Kidney (tissue), 14 donors: ENCODE measurements around the gene SKI. TPM values are rescaled to one million over a fixed set of nuclear protein-coding genes. Genes with fewer than 3 reads are reported as not detected.

ENCODE experiments used
- DNase-seq, 5 donors: peaks; one replicate each; pipeline ENCODE4 v3.0.0-alpha.2; 2013 to 2020
- FAIRE-seq: peaks from 2 replicates; lab custom pipeline; 2012; peaks lifted over from hg19 to GRCh38; lab: Jason Lieb, UNC
- H3K27ac ChIP-seq, 2 donors: one replicate each; pipeline ENCODE4 v1.7.0; 2013; ENCODE audit warnings: low read depth in 2 of 2, low read length in 2 of 2, inconsistent platforms in 1 of 2
- H3K27me3 ChIP-seq: one replicate; pipeline ENCODE4 v1.7.1; 2013; ENCODE audit warnings: low read length, inconsistent platforms; ENCODE audit not compliant: control insufficient read depth, insufficient read depth
- H3K36me3 ChIP-seq, 3 donors: one replicate each; pipeline versions ENCODE4 v1.7.0 to v1.7.1; 2013; ENCODE audit warnings: low read length in 3 of 3, control low read depth in 1 of 3, inconsistent platforms in 1 of 3; ENCODE audit not compliant: insufficient read depth in 3 of 3, control insufficient read depth in 2 of 3
- H3K4me1 ChIP-seq, 3 donors: one replicate each; pipeline versions ENCODE4 v1.7.0 to v1.7.1; 2013; ENCODE audit warnings: low read length in 3 of 3, inconsistent platforms in 1 of 3, low read depth in 1 of 3; ENCODE audit not compliant: control insufficient read depth in 2 of 3, insufficient read depth in 2 of 3
- H3K4me3 ChIP-seq, 3 donors: one replicate each; pipeline versions ENCODE4 v1.7.0 to v1.8.1; 2013; ENCODE audit warnings: low read length in 3 of 3, control low read depth in 1 of 3, inconsistent platforms in 1 of 3
- H3K9ac ChIP-seq, 3 donors: one replicate each; pipeline versions ENCODE4 v1.7.0 to v1.7.1; 2013; ENCODE audit warnings: low read length in 3 of 3, control low read depth in 1 of 3, inconsistent platforms in 1 of 3
- H3K9me3 ChIP-seq, 3 donors: one replicate each; pipeline versions ENCODE4 v1.7.0 to v1.7.1; 2013; ENCODE audit warnings: low read length in 3 of 3, control low read depth in 1 of 3, inconsistent platforms in 1 of 3; ENCODE audit not compliant: control insufficient read depth in 2 of 3, insufficient read depth in 1 of 3
- intact Hi-C: fragments of 100-400 bp; cut with DNase I; formaldehyde crosslinking; loops from one replicate; pipeline ENCODE4 v1.11.1; 2022
- polyA plus RNA-seq: library from polyadenylated mRNA; stranded (reverse); fragments of 350-450 nt; fragmentation: Illumina TruSeq; extraction: RNeasy Lipid Tissue Mini Kit (QIAGEN cat#74804); gene quantifications from one replicate; pipeline ENCODE4 v1.2.3, GENCODE V29; 2014; ENCODE audit warnings: low read depth, low replicate concordance; ENCODE audit not compliant: insufficient read depth
- total RNA-seq: library from RNA; stranded (reverse); fragmentation: NEBNext Ultra II Directional; extraction: Animal tissue kit (Norgen Biotek cat#: 25700); gene quantifications from one replicate; pipeline ENCODE4 v1.2.1, GENCODE V29; 2021
- TF ChIP-seq, protein P1 (sequence below): IDR thresholded peaks from 3 replicates; pipeline ENCODE4 v1.5.1; 2012; ENCODE audit warnings: mild to moderate bottlenecking, moderate library complexity, borderline replicate concordance; ENCODE audit not compliant: insufficient read depth; ENCODE audit errors: extremely low read depth
- donor health status: control.
- donor health status: control.
- donor health status: control.
- donor health status: control.
- donor health status: control.
- donor health status: DM: yes; HTN: yes; CAD: no.
- donor health status: Normal renal cell carcinoma (clear cell type).

SKI gene
- total and polyA plus RNA-seq, 2 donors from 2014 or later, result 9.2 to 78.6 TPM

DNA sequence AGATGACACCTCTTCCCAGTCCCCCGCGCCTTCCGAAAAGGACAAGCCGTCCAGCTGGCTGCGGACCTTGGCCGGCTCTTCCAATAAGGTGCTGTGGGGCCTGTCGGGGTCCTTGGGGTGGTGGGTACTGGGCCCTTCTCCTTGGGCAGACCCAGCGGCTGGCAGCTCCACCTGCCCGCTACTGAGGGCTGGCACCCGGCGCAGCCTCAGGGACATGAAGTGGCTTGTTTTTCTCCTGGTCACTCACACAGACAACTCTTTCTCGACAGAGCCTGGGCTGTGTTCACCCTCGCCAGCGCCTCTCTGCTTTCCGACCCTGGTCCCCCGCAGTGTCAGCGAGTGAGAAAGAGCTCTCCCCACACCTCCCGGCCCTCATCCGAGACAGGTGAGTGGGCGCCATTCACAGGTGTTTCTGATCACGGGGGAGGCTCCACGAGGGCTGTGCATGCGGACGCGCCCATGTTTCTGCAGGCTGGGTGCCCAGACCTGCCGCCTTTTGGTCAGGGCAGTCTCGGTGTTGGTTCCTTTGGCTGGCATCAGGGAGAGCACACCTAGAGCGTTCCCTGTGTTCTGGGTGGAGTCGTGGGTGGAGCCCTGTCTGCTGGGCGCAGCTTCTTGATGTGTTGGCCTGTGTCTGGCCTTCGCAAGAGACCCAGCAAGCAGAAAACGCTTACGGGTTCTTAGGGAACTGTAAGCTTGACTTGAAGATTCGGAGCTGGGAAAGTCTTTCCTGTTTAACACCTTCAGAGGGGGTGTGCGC, 75.1 kb downstream of the SKI start:
- intact Hi-C loops, result no loop called here
- Histone ChIP-seq H3K27me3 (no peaks in the 10 kb centered on the region), H3K4me1 (peaks cover 0 to 35% (median 24%) of the 10 kb centered on the region in 3 donors), H3K9ac (no peak overlapping the region), H3K36me3 (peaks cover 0 to 32% (median 7%) of the 10 kb centered on the region in 3 donors), H3K9me3 (no peaks in the 10 kb centered on the region), H3K4me3 (no peak overlapping the region), H3K27ac (no peak overlapping the region)
- TF ChIP-seq, protein P1, sequence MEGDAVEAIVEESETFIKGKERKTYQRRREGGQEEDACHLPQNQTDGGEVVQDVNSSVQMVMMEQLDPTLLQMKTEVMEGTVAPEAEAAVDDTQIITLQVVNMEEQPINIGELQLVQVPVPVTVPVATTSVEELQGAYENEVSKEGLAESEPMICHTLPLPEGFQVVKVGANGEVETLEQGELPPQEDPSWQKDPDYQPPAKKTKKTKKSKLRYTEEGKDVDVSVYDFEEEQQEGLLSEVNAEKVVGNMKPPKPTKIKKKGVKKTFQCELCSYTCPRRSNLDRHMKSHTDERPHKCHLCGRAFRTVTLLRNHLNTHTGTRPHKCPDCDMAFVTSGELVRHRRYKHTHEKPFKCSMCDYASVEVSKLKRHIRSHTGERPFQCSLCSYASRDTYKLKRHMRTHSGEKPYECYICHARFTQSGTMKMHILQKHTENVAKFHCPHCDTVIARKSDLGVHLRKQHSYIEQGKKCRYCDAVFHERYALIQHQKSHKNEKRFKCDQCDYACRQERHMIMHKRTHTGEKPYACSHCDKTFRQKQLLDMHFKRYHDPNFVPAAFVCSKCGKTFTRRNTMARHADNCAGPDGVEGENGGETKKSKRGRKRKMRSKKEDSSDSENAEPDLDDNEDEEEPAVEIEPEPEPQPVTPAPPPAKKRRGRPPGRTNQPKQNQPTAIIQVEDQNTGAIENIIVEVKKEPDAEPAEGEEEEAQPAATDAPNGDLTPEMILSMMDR, result no peak
- FAIRE-seq (no peak), DNase-seq (no peak)

DNA sequence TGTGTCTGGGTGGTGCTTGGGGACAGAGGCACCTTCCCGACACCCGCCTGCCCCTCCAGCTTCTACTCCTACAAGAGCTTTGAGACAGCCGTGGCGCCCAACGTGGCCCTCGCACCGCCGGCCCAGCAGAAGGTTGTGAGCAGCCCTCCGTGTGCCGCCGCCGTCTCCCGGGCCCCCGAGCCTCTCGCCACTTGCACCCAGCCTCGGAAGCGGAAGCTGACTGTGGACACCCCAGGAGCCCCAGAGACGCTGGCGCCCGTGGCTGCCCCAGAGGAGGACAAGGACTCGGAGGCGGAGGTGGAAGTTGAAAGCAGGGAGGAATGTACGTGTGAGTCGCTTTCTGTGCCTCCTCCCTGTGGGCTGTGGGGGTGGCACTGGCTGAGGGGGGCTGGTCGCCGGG, 75.7 kb downstream of the SKI start:
- Histone ChIP-seq H3K36me3 (peaks cover 0 to 35% (median 7%) of the 10 kb centered on the region in 3 donors), H3K27ac (no peak overlapping the region), H3K27me3 (no peaks in the 10 kb centered on the region), H3K4me1 (peaks cover 0 to 30% (median 22%) of the 10 kb centered on the region in 3 donors), H3K9ac (no peak overlapping the region), H3K9me3 (no peaks in the 10 kb centered on the region), H3K4me3 (no peak overlapping the region)
- TF ChIP-seq, protein P1, result no peak
- DNase-seq (no peak), FAIRE-seq (no peak)
- intact Hi-C loops, result no loop called here

DNA sequence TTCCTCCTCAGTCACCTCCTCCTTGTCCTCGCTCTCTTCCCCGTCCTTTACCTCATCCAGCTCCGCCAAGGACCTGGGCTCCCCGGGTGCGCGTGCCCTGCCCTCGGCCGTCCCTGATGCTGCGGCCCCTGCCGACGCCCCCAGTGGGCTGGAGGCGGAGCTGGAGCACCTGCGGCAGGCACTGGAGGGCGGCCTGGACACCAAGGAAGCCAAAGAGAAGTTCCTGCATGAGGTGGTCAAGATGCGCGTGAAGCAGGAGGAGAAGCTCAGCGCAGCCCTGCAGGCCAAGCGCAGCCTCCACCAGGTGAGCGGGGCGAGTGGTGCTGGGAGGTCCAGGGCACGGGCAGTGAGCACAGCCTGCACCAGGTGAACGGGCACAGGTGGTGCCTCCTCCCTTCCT, 76.2 kb downstream of the SKI start:
- TF ChIP-seq, protein P1, result no peak
- DNase-seq (no peak), FAIRE-seq (no peak)
- no peak overlapping the region for H3K4me3 ChIP-seq
- H3K4me1 ChIP-seq, result peaks cover 0 to 25% (median 17%) of the 10 kb centered on the region in 3 donors
- H3K27me3 ChIP-seq, result no peaks in the 10 kb centered on the region
- no peaks in the 10 kb centered on the region for H3K9me3 ChIP-seq
- intact Hi-C loops, result no loop called here
- H3K36me3 ChIP-seq, result peaks cover 0 to 35% (median 7%) of the 10 kb centered on the region in 3 donors
- H3K9ac ChIP-seq, result no peak overlapping the region
- H3K27ac ChIP-seq, result no peak overlapping the region
